NCI-H82 (cell line): ENCODE results near the gene NALCN.

Source experiments
- DNase-seq: peaks from one replicate; lab custom pipeline; 2025; lab: John Stamatoyannopoulos, UW

NALCN gene

GRCh38 chr13:101415358-101416174 lies 742 bp downstream of the NALCN start:
- no peak for DNase-seq

GRCh38 chr13:101412076-101412475 lies 4.2 kb downstream of the NALCN start:
- no peak for DNase-seq

- DNase-seq = no peak
Observed at GRCh38 chr13:101408992-101409656, 7.2 kb downstream of the NALCN start.

- no peak for DNase-seq
Observed at GRCh38 chr13:101408154-101408553, 8.2 kb downstream of the NALCN start.

- DNase-seq = no peak
Observed at GRCh38 chr13:101406791-101407190, 9.5 kb downstream of the NALCN start.

- no peak for DNase-seq
Observed at GRCh38 chr13:101401196-101401595, 15.1 kb downstream of the NALCN start.

GRCh38 chr13:101399365-101399764 lies 16.9 kb downstream of the NALCN start:
- no peak for DNase-seq

GRCh38 chr13:101398920-101399319 lies 17.4 kb downstream of the NALCN start:
- DNase-seq = no peak

- no peak for DNase-seq
Observed at GRCh38 chr13:101398191-101398590, 18.1 kb downstream of the NALCN start.

GRCh38 chr13:101397742-101398141 lies 18.6 kb downstream of the NALCN start:
- DNase-seq = no peak

GRCh38 chr13:101394605-101395004 lies 21.7 kb downstream of the NALCN start:
- DNase-seq = no peak

GRCh38 chr13:101393140-101393539 lies 23.2 kb downstream of the NALCN start:
- DNase-seq = no peak

- no peak for DNase-seq
Observed at GRCh38 chr13:101390461-101390860, 25.8 kb downstream of the NALCN start.

- peak; percentile 52 for DNase-seq
Observed at GRCh38 chr13:101384929-101385328, 31.4 kb downstream of the NALCN start.

- DNase-seq = no peak
Observed at GRCh38 chr13:101383595-101383994, 32.7 kb downstream of the NALCN start.

- DNase-seq = no peak
Observed at GRCh38 chr13:101382701-101383100, 33.6 kb downstream of the NALCN start.

GRCh38 chr13:101382086-101382485 lies 34.2 kb downstream of the NALCN start:
- no peak for DNase-seq

- no peak for DNase-seq
Observed at GRCh38 chr13:101360525-101360924, 55.8 kb downstream of the NALCN start.

- DNase-seq = no peak
Observed at GRCh38 chr13:101354895-101355294, 61.4 kb downstream of the NALCN start.

- no peak for DNase-seq
Observed at GRCh38 chr13:101346942-101347728, 69.2 kb downstream of the NALCN start.

GRCh38 chr13:101346161-101346560 lies 70.1 kb downstream of the NALCN start:
- no peak for DNase-seq

- DNase-seq = peak; percentile 90
Observed at GRCh38 chr13:101343128-101343787, 73.0 kb downstream of the NALCN start.
